ENCODE measurements around the gene UBE2V1. TPM values are rescaled to one million over a fixed set of nuclear protein-coding genes. Genes with fewer than 3 reads are reported as not detected.

Gene UBE2V1
- total RNA-seq, 2 experiments from 2014 or later: 153 to 154 TPM

DNA sequence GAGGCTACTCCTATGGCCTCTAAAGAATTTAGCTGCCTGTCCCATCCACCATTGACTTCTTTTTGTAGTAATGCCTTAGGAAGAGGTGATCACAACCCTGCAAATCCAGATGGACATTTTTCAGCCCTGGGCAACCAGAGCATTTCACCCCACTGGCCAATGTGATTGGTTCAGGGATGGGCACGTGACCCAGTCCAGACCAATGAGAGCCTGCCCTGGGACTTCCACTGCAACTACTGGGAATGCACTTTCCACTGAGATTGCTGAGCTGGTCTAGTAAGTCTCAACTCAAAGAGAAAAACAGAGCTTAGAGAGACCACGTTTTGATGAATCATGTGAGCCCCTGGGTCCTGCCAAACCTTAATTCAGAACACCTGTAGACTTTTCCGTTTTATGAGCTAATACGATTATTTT, 8.9 kb upstream of the UBE2V1 start:
- H3K4me1 Mint-ChIP-seq: peaks cover 8% of the 10 kb centered on the region
- no peak for DNase-seq
- no peak overlapping the region for H3K4me3 Mint-ChIP-seq
- no peaks in the 10 kb centered on the region for H3K9me3 Mint-ChIP-seq
- CTCF ChIA-PET: interaction anchor here (1.0 to 6.5 kb wide), 8 partner anchors 11 to 342 kb away, joined by 3 to 157 read pairs (median 9); partner anchors contain the start of gene PEDS1
- POLR2A ChIA-PET: interaction anchor here (1.0 to 4.4 kb wide), 4 partner anchors 9 to 44 kb away, joined by 3 to 24 read pairs (median 8); partner anchors contain the start of genes PEDS1 and UBE2V1
- H3K27me3 Mint-ChIP-seq: no peaks in the 10 kb centered on the region
- H3K36me3 Mint-ChIP-seq (ENCODE audit: low read depth): peaks cover 37% of the 10 kb centered on the region
- H3K27ac Mint-ChIP-seq: no peak overlapping the region

DNA sequence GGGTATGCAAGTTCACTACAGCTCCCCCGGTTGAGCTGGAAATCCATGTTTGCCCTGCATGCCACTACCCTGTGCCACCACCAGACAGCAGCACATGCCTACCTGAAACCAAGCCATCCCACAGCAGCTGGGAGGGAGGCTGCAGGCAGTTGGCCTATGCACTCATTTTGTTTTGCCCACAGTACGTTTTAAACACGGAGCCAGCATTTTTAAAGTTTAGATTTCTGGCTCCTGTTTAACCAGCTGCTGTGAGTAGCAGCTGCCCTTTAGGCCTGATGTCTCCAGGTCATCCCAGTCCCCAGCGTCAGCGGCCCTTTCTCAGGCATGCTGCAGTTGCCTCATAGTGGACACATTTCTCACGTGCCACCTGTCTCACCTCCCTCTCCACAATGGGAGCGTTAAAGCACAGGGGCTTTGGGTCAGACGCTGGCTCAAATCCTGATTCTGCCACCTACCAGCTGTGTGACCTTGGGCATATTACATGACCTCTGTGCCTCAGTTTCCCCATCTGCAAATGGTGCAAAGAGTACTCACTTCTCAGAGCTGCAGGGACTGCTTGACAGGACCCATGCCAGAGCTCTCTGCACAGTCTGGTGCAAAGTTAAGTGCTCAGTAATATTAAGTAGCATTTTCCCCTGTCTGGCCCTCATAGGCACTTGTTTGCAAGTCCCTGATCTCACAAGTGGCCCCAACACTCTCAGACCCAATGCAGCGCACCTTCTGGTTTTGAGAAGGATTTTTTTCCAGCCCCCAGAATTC, 8.2 kb upstream of the UBE2V1 start:
- POLR2A ChIA-PET: interaction anchor here (0.7 to 4.4 kb wide), 8 partner anchors 18 to 55 kb away, joined by 3 to 24 read pairs (median 5); partner anchors contain the start of gene PEDS1
- peaks cover 8% of the 10 kb centered on the region for H3K4me1 Mint-ChIP-seq

DNA sequence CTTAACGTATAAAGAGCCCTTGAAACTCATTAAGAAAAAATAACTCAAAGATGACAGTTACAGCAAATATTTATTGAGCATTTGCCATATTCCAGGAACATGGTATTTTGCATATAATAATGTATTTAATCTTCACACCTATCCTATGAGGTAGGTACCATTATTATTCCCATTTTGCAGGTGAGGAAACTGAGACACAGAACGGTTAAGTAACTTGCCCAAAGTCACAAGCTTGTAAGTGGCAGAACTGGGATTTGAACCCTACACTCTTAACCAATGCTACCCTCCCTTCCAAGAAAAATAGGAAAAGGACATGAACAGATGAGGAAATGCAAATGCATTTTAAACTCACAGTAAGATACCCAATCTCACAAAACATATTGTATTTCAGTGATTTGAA, 5.3 kb upstream of the UBE2V1 start:
- DNase-seq: no peak
- H3K36me3 Mint-ChIP-seq (ENCODE audit: low read depth): peaks cover 8% of the 10 kb centered on the region
- H3K4me1 Mint-ChIP-seq: peaks cover 35% of the 10 kb centered on the region
- no peaks in the 10 kb centered on the region for H3K9me3 Mint-ChIP-seq
- ChIA-PET POLR2A (no interaction called here), CTCF (interaction anchor here (0.8 to 6.5 kb wide), 4 partner anchors 16 to 62 kb away, joined by 3 to 157 read pairs (median 48); partner anchors contain the start of gene PEDS1)
- H3K4me3 Mint-ChIP-seq: no peak overlapping the region
- H3K27ac Mint-ChIP-seq: no peak overlapping the region
- H3K27me3 Mint-ChIP-seq: no peaks in the 10 kb centered on the region

More for the DNA sequence above, 8.2 kb upstream of the UBE2V1 start:
- H3K36me3 Mint-ChIP-seq (ENCODE audit: low read depth): peaks cover 31% of the 10 kb centered on the region
- H3K27me3 Mint-ChIP-seq: no peaks in the 10 kb centered on the region
- DNase-seq: peak; percentile 72
- H3K4me3 Mint-ChIP-seq: no peak overlapping the region
- CTCF ChIA-PET: interaction anchor here (0.6 to 6.5 kb wide), 15 partner anchors 8 to 428 kb away, joined by 3 to 157 read pairs (median 4); partner anchors contain the start of gene PEDS1
- no peak overlapping the region for H3K27ac Mint-ChIP-seq
- no peaks in the 10 kb centered on the region for H3K9me3 Mint-ChIP-seq

DNA sequence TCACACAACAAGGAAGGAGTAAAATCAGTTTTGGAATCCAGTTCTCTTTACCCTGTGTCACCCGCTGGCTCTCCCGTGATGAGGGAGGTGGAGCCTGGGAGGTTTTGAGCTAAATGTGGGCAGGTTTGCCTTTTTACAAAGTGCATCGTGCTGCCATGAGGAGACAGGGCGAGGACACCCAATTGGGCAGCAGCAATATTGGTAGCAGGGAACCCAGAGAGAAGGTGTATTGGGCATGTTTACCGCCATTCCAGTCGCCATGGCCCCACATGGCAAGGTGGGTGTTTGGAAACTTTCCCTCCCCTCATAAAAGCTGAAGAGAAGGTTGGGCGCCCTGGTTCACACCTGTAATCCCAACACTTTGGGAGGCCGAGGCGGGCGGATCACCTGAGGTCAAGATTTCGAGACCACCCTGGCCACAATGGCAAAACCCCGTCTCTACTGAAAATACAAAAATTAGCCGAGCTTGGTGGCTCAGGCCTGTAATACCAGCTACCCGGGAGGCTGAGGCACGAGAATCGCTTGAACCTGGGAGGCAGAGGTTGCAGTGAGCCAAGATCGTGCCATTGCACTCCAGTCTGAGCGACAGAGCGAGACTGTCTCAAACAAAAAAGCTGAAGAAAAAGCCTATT, 3.5 kb upstream of the UBE2V1 start:
- Mint-ChIP-seq H3K4me3 (peak overlapping the region; percentile 80), H3K27ac (peak overlapping the region; percentile 85), H3K36me3 (ENCODE audit: low read depth) (peaks cover 14% of the 10 kb centered on the region), H3K9me3 (no peaks in the 10 kb centered on the region), H3K4me1 (peaks cover 47% of the 10 kb centered on the region), H3K27me3 (no peaks in the 10 kb centered on the region)
- POLR2A ChIA-PET: interaction anchor here (0.8 to 7.9 kb wide), 12 partner anchors 10 to 395 kb away, joined by 3 to 73 read pairs (median 4); partner anchors contain the start of genes CEBPB, PEDS1 and RNF114
- CTCF ChIA-PET: interaction anchor here (1.2 to 5.4 kb wide), 10 partner anchors 10 to 137 kb away, joined by 3 to 35 read pairs (median 9); partner anchors contain the start of gene PEDS1
- DNase-seq: no peak

DNA sequence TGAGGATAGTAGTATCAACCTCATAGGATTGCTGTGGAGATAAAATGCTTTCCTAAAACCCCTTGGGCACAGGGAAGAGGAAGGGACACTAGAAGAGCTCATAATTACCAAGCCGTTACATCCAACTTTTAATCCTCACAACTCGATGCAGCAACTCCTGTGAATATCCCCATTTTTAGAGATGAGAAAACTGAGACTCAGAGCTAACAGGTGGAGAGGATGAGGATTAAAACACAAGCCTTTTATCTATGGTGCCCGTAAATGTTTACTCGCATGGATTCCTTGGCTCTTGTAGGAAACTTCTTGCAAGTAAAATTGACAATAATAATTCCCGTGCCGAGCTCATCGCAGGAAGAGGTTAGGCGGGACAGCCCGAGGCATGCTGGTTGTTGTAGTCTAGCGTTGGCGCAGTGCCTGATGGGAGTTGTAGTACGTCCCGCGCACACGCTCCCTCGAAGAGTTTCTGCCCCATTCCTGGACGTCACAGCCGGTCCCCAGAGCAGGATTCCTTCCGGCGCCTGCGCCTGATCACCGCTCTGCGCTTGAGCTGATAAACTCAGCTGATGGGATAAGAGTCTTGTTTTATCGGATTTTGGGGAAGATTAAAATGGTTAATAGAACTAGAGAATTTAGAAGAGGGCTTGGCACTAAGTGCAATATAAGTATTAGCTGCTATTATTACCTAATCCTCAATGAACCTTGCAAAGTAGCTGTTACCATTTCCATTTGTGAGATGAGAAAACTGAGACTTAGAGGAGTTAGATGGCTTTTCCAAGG, 2.8 kb upstream of the UBE2V1 start:
- CTCF ChIA-PET: interaction anchor here (0.5 to 5.4 kb wide), 15 partner anchors 10 to 853 kb away, joined by 3 to 35 read pairs (median 5); partner anchors contain the start of gene PEDS1
- Mint-ChIP-seq H3K36me3 (ENCODE audit: low read depth) (peaks cover 18% of the 10 kb centered on the region), H3K9me3 (no peaks in the 10 kb centered on the region), H3K4me1 (peaks cover 52% of the 10 kb centered on the region), H3K4me3 (peak overlapping the region; percentile 80), H3K27me3 (no peaks in the 10 kb centered on the region), H3K27ac (peak overlapping the region; percentile 85)
- DNase-seq: peak; percentile 91
- POLR2A ChIA-PET: interaction anchor here (0.8 to 7.9 kb wide), 13 partner anchors 11 to 396 kb away, joined by 3 to 73 read pairs (median 4); partner anchors contain the start of genes CEBPB, PEDS1 and RNF114

DNA sequence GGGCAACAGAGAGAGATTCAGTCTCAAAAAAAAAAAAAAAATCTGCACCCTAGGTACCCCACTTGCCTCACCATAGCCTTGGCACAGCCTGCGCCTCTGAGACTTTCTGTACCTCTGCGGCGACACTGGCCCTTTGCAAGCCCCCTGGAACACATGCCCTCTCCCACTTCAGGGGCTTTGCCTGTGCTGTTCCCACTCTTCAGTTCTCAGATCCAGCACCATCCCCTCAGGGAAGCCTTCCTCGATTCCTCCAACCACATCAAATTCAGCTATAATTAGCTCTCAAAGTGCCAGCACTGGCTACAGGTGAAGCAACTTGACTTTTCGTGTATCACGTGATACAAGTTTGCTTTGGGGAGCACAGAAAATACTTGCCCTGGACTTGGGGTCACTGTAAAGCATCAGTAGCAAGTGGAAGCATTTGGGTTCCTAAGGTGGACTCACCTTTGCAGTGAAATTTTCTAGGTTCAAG, 2.1 kb upstream of the UBE2V1 start:
- CTCF ChIA-PET: interaction anchor here (0.5 to 5.4 kb wide), 14 partner anchors 9 to 853 kb away, joined by 3 to 35 read pairs (median 4); partner anchors contain the start of gene PEDS1
- peak overlapping the region; percentile 85 for H3K27ac Mint-ChIP-seq
- peak overlapping the region; percentile 80 for H3K4me3 Mint-ChIP-seq
- POLR2A ChIA-PET: interaction anchor here (1.0 to 7.9 kb wide), 9 partner anchors 11 to 396 kb away, joined by 3 to 73 read pairs (median 4); partner anchors contain the start of genes CEBPB, PEDS1 and RNF114
- peaks cover 25% of the 10 kb centered on the region for H3K36me3 Mint-ChIP-seq (ENCODE audit: low read depth)
- no peak for DNase-seq
- peaks cover 60% of the 10 kb centered on the region for H3K4me1 Mint-ChIP-seq
- H3K9me3 Mint-ChIP-seq: no peaks in the 10 kb centered on the region
- no peaks in the 10 kb centered on the region for H3K27me3 Mint-ChIP-seq

DNA sequence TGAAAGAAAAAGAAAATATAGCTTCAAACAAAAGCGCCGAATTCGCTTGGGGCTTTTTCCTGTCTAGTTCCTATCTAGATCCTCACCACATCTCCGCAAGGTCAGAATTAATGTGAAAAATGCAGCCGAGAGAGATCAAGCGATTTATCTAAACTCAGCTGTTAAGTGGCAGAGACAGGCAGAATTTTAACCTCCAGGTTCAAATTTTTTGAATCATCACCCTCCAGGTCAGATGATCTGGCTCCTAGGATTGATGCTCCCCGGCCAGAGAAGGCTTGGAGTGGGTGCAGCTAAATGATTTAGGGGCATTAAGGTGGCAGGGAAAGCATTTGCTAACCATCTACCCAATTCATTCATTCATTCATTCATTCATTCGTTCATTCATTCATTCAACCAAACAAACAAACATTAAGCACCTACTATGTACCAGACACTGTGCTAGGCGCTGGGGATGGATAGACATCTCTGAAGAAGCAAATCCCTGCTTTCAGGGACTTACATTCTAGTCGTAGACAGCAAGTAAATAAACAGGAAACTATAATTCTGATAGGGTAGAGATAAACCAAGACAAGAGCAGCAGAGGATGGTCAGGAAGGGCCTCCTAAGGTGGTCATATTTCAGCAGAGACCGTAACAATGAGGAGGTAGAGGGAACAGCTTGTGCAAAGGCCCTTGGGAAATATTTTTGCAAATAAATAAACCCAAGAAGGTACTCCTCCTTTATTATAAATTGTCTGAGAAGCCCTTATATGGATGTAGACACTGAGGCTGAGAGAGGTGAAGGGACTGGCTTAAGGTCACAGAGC, 672 bp upstream of the UBE2V1 start:
- H3K4me1 Mint-ChIP-seq: peaks cover 71% of the 10 kb centered on the region
- CTCF ChIA-PET: interaction anchor here (0.7 to 5.4 kb wide), 9 partner anchors 27 to 562 kb away, joined by 3 to 35 read pairs (median 3); partner anchors contain the start of genes PEDS1 and RNF114

DNA sequence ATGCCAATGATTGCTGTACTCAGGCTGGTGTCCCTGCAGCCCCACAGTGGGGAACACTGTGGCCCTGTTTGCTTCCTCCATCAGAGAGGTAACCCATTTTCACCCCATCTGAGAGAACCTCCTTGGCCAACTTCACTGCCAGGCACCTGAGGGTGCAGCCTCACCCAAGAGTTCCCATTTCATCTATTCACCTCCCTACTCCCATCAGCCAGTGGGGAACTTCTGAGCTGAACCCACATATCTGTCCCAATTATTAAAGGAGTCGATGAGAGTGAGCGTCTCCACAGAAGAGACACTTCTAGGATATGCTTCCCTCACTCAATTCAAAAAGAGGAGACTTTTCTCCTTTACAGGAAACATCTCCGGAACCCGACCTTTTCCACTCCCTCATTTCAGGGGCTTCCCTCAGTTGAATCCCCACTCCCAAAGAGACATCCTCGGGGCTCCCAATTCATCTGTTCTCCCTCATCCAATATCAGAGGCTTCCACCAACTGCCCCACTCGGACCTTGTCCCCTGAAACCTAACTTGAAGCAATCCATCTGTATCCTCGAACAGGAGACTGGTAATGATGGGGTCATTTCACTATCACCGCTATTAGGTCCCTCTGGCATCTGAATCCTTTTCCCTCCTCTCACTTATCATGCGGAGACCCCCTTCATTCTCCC, 988 bp downstream of the UBE2V1 start:
- Mint-ChIP-seq H3K36me3 (ENCODE audit: low read depth) (peaks cover 45% of the 10 kb centered on the region), H3K27me3 (no peaks in the 10 kb centered on the region), H3K27ac (peak overlapping the region; percentile 95), H3K4me1 (peaks cover 86% of the 10 kb centered on the region), H3K9me3 (no peaks in the 10 kb centered on the region), H3K4me3 (peak overlapping the region; percentile 91)
- no peak for DNase-seq
- ChIA-PET CTCF (interaction anchor here (0.7 to 5.4 kb wide), 5 partner anchors 14 to 67 kb away, joined by 3 to 35 read pairs (median 4); partner anchors contain the start of gene PEDS1), POLR2A (interaction anchor here (0.9 to 7.9 kb wide), 10 partner anchors 14 to 443 kb away, joined by 3 to 73 read pairs (median 4); partner anchors contain the start of genes PEDS1 and RNF114)

More for the DNA sequence above, 672 bp upstream of the UBE2V1 start:
- peak overlapping the region; percentile 95 for H3K27ac Mint-ChIP-seq
- no peaks in the 10 kb centered on the region for H3K9me3 Mint-ChIP-seq
- no peak for DNase-seq
- H3K4me3 Mint-ChIP-seq: peak overlapping the region; percentile 91
- H3K36me3 Mint-ChIP-seq (ENCODE audit: low read depth): peaks cover 35% of the 10 kb centered on the region
- H3K27me3 Mint-ChIP-seq: no peaks in the 10 kb centered on the region
- POLR2A ChIA-PET: interaction anchor here (0.6 to 7.9 kb wide), 12 partner anchors 8 to 398 kb away, joined by 3 to 73 read pairs (median 3); partner anchors contain the start of genes PEDS1 and RNF114

DNA sequence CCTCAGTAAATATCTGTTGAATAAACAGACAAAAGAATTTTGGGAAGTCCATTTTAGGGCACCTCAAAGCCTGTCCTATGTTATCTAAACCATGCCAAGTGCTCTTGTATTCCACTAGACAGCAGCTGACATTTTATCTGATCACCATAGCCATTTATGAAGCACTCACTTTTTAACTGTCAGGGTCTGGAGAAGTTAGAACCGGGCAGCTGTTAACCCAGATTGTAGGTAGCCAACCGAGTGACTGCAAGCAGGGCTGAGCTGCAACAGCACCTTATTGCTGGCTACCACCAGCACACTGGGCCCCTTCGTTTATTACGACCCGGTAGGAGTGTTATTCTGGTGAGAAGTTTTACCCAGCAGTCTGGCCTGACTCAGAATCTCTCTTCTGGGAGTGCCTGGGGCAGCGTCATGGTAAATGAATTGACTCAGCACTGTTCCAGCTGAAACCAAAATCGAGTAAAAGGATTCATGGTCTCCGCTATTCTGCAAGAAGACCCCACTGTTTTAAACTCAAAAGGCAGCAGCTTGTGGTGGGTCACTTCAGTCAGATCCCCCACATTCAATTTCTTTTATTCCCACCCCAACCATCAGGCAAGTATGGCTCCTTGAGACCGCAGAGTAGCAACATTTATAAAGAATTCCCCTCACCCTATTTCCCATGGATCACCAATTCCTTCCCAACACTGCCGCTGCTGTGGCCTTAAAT, 1.7 kb downstream of the UBE2V1 start:
- CTCF ChIA-PET: interaction anchor here (0.8 to 5.4 kb wide), 7 partner anchors 13 to 58 kb away, joined by 3 to 35 read pairs (median 6); partner anchors contain the start of gene PEDS1
- H3K4me1 Mint-ChIP-seq: peaks cover 88% of the 10 kb centered on the region
- H3K27ac Mint-ChIP-seq: peak overlapping the region; percentile 95
- H3K9me3 Mint-ChIP-seq: no peaks in the 10 kb centered on the region
- DNase-seq: peak; percentile 63
- no peaks in the 10 kb centered on the region for H3K27me3 Mint-ChIP-seq
- peak overlapping the region; percentile 91 for H3K4me3 Mint-ChIP-seq
- POLR2A ChIA-PET: interaction anchor here (0.9 to 7.9 kb wide), 8 partner anchors 11 to 442 kb away, joined by 3 to 73 read pairs (median 4); partner anchors contain the start of gene PEDS1
- peaks cover 46% of the 10 kb centered on the region for H3K36me3 Mint-ChIP-seq (ENCODE audit: low read depth)
